Fibroblast of the aortic adventitia (primary cell): ENCODE data around the gene TCF4. TPM values are rescaled to one million over a fixed set of nuclear protein-coding genes. Genes with fewer than 3 reads are reported as not detected.

Source experiments
- DNase-seq: peaks from one replicate; pipeline ENCODE4 v3.0.0-alpha.2; 2010; ENCODE audit warnings: low read depth
- H3K4me3 ChIP-seq: 2 replicates; pipeline ENCODE4 v1.5.1; 2011; ENCODE audit warnings: low read depth, mild to moderate bottlenecking, control low read depth, low read length, moderate library complexity
- total RNA-seq: library from RNA; depleted of rRNA; stranded (reverse); fragments of >200 nt; gene quantifications from 2 replicates; pipeline ENCODE4 v1.2.3, GENCODE V29; 2012; ENCODE audit warnings: low replicate concordance
- TF ChIP-seq, protein P1 (sequence below): IDR thresholded peaks from 2 replicates; pipeline ENCODE4 v1.5.1; 2011; ENCODE audit warnings: mild to moderate bottlenecking, low read length, control low read depth, inconsistent platforms; ENCODE audit not compliant: insufficient read depth

TCF4 gene
- total RNA-seq, 1 donor: 105 TPM

DNA sequence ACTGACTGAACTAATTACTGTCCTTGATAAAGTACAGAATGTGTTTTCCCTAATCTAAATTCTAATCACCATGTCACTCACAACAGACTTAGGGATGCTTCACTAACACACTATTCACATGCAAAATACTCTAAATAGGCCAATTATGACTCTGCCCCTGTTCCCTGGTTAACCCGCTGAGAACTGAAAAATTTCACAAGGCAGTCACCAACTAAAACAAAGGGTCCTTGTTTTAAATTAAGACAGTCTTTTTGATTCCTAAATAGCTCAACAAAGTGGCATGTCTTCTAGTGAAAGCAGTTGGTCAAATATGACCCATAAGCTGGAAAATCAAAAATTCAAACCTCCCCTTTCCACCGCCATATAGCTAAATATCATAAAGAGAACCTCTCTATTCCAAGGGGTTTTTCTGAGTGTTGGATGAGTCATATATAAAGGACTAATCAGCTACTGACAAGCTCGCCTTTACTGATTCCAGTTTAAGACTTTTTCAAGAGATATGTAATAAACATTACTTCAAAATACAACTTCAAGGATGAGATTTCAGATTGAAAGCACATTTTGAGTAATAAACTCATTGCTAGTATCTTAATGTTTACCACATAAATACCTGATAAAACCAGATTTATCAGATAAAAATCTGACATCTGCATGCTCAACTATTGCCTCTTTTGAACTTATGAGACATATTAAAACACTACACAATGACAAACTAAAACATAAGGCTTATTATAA lies 235.8 kb downstream of the TCF4 start:
- DNase-seq: no peak
- TF ChIP-seq, protein P1, sequence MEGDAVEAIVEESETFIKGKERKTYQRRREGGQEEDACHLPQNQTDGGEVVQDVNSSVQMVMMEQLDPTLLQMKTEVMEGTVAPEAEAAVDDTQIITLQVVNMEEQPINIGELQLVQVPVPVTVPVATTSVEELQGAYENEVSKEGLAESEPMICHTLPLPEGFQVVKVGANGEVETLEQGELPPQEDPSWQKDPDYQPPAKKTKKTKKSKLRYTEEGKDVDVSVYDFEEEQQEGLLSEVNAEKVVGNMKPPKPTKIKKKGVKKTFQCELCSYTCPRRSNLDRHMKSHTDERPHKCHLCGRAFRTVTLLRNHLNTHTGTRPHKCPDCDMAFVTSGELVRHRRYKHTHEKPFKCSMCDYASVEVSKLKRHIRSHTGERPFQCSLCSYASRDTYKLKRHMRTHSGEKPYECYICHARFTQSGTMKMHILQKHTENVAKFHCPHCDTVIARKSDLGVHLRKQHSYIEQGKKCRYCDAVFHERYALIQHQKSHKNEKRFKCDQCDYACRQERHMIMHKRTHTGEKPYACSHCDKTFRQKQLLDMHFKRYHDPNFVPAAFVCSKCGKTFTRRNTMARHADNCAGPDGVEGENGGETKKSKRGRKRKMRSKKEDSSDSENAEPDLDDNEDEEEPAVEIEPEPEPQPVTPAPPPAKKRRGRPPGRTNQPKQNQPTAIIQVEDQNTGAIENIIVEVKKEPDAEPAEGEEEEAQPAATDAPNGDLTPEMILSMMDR: no peak
- H3K4me3 ChIP-seq: no peak overlapping the region

DNA sequence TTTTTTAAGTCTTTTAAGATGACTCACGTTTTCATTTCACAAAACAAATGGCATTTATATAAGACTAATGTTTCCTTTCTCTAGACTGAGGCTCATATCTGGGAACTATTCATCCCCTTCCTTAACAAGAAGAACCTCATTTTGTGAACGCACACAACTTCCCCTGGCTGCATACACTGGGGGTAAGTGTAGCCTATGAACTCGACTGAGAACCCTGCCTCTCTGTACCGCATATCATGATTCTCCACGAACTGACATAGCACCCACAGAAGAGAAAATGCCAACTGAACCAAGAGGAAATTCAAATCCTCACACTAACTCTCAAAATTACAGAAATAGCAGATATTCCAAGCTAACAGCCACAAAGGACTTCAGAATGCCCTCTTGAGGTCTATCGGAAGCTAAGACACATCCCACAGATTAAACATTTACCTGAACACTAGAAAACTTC lies 236.7 kb downstream of the TCF4 start:
- DNase-seq: peak; percentile 50
- H3K4me3 ChIP-seq: no peak overlapping the region
- TF ChIP-seq, protein P1: no peak

DNA sequence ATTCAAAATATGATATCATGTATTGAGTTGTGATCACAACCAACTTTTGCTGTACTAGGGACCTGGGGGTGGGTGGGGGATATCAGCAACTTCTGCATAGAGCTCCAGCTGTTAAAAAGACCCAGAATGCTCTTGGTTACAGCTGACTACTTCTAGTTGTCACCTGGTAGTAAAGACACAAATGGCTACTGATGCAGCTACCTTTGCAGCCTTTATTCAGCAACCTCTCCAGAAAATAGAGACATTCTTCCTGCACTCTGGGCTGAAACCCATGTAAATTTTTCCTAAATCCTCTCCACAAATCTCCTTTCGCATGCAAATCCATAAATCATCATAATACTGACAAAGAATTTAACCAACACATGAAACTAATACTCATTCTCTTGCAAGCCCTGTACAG lies 238.3 kb downstream of the TCF4 start:
- TF ChIP-seq, protein P1: no peak
- H3K4me3 ChIP-seq: no peak overlapping the region
- no peak for DNase-seq

DNA sequence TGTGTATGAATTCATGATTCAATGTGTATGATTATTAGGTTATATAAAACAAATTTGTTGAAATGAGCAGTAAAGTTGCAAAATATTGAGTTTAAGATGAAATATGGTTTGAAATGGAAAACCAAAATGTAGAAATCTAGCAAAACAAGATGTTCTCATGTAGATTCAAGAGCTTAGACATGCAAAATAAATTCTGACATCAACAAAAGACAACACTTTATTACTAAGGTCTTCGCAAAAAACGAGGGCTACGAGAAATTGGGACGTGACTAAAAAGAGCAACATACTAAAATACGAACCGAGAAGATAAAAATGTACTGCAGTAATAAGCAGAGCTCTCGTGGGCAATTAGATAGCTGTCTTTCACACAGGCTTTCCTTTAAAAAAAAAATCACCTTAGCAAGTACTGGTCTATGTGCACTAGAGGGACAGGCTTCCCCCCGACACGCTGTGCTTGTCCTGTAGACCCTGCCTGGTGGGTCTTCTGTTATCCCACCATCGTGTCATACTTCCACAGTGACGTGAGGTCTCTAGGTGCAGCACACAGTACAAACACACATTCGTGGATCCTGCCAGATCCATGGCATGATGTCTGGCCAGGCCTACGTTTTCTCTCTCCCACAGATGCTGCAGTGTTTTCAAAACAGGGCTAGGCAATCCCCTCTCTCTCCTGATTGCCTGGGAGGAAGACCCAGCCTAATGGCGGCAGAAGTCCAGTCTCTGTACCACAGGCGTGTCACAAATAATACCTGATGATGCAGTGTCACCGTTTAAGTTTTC lies 240.8 kb downstream of the TCF4 start:
- TF ChIP-seq, protein P1: no peak
- no peak overlapping the region for H3K4me3 ChIP-seq
- DNase-seq: no peak

DNA sequence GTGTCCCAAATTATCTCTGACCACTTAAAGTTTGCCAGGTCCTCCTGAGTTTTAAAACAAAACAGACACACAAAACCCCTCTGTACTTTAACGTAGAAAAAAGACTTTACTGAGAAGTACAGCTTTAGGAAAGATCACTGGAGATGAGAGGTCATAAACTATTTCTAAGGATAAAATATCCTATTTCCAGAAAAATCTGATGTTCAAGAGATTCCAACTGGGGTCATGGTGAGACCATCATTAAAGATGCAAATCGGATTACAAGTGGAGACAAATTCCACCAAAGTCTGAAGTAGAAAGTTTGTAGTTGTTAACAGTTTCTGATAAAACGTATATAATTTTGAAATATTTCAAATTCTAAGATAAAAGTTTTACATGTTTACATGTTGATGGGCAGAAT lies 241.6 kb downstream of the TCF4 start:
- no peak for DNase-seq
- no peak overlapping the region for H3K4me3 ChIP-seq
- TF ChIP-seq, protein P1: no peak

DNA sequence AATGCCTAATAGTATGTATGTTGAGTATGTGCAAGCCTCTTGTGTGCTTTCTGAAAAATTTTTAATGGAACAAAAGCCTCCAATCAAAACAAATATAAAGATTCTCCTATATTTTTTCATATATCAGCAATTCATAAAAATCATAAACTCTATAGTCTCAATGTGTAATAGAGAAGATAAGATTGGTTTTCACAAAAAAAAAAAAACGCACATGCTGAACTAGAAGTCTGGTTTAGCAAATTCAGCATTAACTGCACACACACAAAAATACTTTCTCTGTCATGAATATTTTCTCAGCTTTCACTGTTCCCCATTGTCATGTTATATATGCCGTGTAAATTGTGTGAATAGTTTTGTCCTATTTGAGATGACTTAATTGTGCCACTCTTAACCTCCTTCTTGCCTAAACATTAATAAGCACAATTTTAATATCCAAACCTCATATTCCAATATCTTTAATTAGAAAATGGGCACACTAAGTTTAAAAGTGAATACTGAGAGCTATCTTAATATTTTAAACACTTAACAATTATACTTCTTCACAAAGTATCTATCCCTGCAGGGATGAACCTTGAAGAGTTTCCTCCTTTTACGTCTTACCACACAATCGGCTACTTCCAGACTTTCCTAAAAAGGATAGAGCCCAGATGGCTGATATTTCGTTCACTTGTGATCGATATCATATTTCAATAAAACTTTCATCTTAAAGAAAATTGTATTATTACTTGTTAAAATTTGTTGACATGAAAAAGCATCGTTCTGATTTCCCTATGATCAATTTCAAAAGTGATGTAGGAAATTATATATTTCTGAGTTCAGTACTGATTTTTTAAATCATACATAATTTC lies 242.7 kb downstream of the TCF4 start:
- TF ChIP-seq, protein P1: no peak
- no peak overlapping the region for H3K4me3 ChIP-seq
- no peak for DNase-seq
